HG03520 (cell line): ENCODE data around the gene MSI2.

Experiments used
- ATAC-seq: cut with Tn5 transposase; IDR thresholded peaks from one replicate; pipeline ENCODE4 v1.9.1; 2021; ENCODE audit warnings: mild to moderate bottlenecking, moderate library complexity; ENCODE audit not compliant: unreplicated experiment

The MSI2 gene

GRCh38 chr17:57561072-57561861 lies 304.9 kb downstream of the MSI2 start:
- no peak for ATAC-seq

GRCh38 chr17:57562184-57562698 lies 305.9 kb downstream of the MSI2 start:
- ATAC-seq = no peak

GRCh38 chr17:57563958-57564357 lies 307.6 kb downstream of the MSI2 start:
- ATAC-seq = no peak

GRCh38 chr17:57565176-57565575 lies 308.9 kb downstream of the MSI2 start:
- ATAC-seq = no peak

GRCh38 chr17:57566721-57567120 lies 310.4 kb downstream of the MSI2 start:
- no peak for ATAC-seq

GRCh38 chr17:57567251-57567650 lies 310.9 kb downstream of the MSI2 start:
- ATAC-seq = no peak

- no peak for ATAC-seq
Measured at GRCh38 chr17:57568340-57568739, 312.0 kb downstream of the MSI2 start.

GRCh38 chr17:57569021-57569420 lies 312.7 kb downstream of the MSI2 start:
- ATAC-seq = no peak

GRCh38 chr17:57569853-57570252 lies 313.5 kb downstream of the MSI2 start:
- ATAC-seq = no peak

- no peak for ATAC-seq
Measured at GRCh38 chr17:57570724-57571344, 314.5 kb downstream of the MSI2 start.

- ATAC-seq = no peak
Measured at GRCh38 chr17:57572062-57572461, 315.7 kb downstream of the MSI2 start.

GRCh38 chr17:57572600-57572999 lies 316.3 kb downstream of the MSI2 start:
- ATAC-seq = no peak

GRCh38 chr17:57574040-57574513 lies 317.8 kb downstream of the MSI2 start:
- no peak for ATAC-seq

- no peak for ATAC-seq
Measured at GRCh38 chr17:57576744-57577143, 320.4 kb downstream of the MSI2 start.

GRCh38 chr17:57577751-57578607 lies 321.7 kb downstream of the MSI2 start:
- no peak for ATAC-seq

GRCh38 chr17:57578608-57579225 lies 322.4 kb downstream of the MSI2 start:
- ATAC-seq = no peak

- ATAC-seq = no peak
Measured at GRCh38 chr17:57579245-57579644, 322.9 kb downstream of the MSI2 start.

- ATAC-seq = no peak
Measured at GRCh38 chr17:57580055-57580739, 323.9 kb downstream of the MSI2 start.

- ATAC-seq = no peak
Measured at GRCh38 chr17:57582881-57583756, 326.8 kb downstream of the MSI2 start.
